ENCODE results near the gene ASAP2.

DNA sequence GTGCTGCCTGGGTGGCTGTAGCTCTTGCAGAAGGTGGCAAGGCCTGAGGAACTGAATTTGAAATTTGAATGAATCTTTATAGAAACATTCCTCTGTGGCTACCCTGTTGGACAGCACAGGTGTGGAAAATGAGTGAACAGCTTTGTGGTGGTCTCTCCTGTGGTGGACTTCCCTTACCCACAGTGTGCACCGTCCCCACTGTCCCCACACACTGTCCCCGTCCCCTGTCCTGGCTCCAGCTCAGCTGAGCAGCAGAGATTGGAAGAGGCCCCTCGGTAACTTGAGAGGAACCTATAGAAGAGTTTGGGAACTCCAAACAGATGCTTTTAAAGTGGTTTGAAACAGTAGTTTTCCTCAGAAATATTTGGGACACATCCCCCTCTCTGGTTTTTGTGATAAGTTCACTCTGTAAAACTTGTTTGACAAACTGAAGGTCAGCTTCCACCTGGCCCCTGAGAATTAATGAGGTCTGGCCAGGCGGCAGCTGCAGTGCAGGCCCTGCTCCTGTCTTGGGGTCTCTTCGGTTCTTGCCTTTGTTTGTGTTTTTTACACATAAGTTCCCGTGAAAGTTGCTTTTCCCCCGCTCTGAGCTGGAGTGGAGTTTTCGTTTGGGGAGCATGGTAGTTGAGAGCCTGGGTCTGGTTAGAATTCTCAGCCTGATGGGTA lies 63.2 kb downstream of the ASAP2 start:
- TF ChIP-seq POLR2A (IDR thresholded peaks at IDR 0.05; ENCODE audit: low read depth, low read length): no peak
- no peak for TF ChIP-seq SPI1 (IDR thresholded peaks at IDR 0.05; ENCODE audit: low read depth, low read length)
- TF ChIP-seq POLR2AphosphoS5 (IDR thresholded peaks at IDR 0.05; ENCODE audit: low read depth, low read length): no peak
